Measurements from ENCODE around the gene LRP2. TPM values are rescaled to one million over a fixed set of nuclear protein-coding genes. Genes with fewer than 3 reads are reported as not detected.

Gene LRP2
- polyA plus RNA-seq, 1 of the 3 experiments (the other 2 are of a cell fraction): not detected

- ChIA-PET POLR2A (no interaction called here), CTCF (interaction anchor here (1.0 to 3.2 kb wide), 5 partner anchors 10 to 158 kb away, joined by 3 to 19 read pairs (median 14); no protein-coding TSS in a partner anchor)
Measured at GRCh38 chr2:169119851-169120250, 242.5 kb downstream of the LRP2 start.

GRCh38 chr2:169119123-169119760 is 243.1 kb downstream of the LRP2 start:
- Histone ChIP-seq H3K4me2 (no peak overlapping the region), H3K79me2 (ENCODE audit: insufficient read depth) (no peaks in the 10 kb centered on the region), H3K4me3 (ENCODE audit: low read depth in 2 of 2, low read length in 1 of 2) (no peak overlapping the region), H3F3A (replicated peaks; ENCODE audit: insufficient read depth) (no peaks in the 10 kb centered on the region), H3K9ac (no peak overlapping the region), H3K4me1 (ENCODE audit: control insufficient read depth in 1 of 2, insufficient read depth in 2 of 2, low read depth in 1 of 2, low read length in 1 of 2) (no peaks in the 10 kb centered on the region), H4K20me1 (ENCODE audit: insufficient read depth) (no peaks in the 10 kb centered on the region), H3K9me2 (no peaks in the 10 kb centered on the region), H2AFZ (ENCODE audit: low read depth) (no peak overlapping the region), H3K27me3 (ENCODE audit: insufficient read depth) (no peaks in the 10 kb centered on the region), H3K27ac (ENCODE audit: low read depth in 2 of 2, low read length in 1 of 2) (no peak overlapping the region), H3K9me3 (no peaks in the 10 kb centered on the region), H3K36me3 (replicated peaks in 1 of 2; ENCODE audit: control insufficient read depth in 1 of 2, insufficient read depth in 2 of 2, low read length in 1 of 2) (no peaks in the 10 kb centered on the region)
- DNase-seq: no peak
- 52% methylated on average over 4 of the region's 4 CpGs for WGBS (ENCODE audit: low lambda C conversion rate)
- ChIA-PET POLR2A (no interaction called here), CTCF (interaction anchor here (1.6 to 3.2 kb wide), 4 partner anchors 10 to 157 kb away, joined by 4 to 19 read pairs (median 16); no protein-coding TSS in a partner anchor)
- TF ChIP-seq TCF12 (IDR thresholded peaks at IDR 0.05): no peak
- TF ChIP-seq SIN3A (IDR thresholded peaks at IDR 0.05; ENCODE audit: borderline replicate concordance, low read depth, low read length): no peak
- TF ChIP-seq RCOR1 (IDR thresholded peaks at IDR 0.05; ENCODE audit: low read length): no peak
- no peak for TF ChIP-seq CHD2 (IDR thresholded peaks at IDR 0.05; ENCODE audit: low read length, partially characterized antibody)
- TF ChIP-seq FOSL2 (IDR thresholded peaks at IDR 0.05; ENCODE audit: borderline replicate concordance, low read depth): no peak
- no peak for TF ChIP-seq REST (IDR thresholded peaks at IDR 0.05; ENCODE audit: low read depth, low read length)
- no peak for TF ChIP-seq TAF1 (IDR thresholded peaks at IDR 0.05; ENCODE audit: borderline replicate concordance, low read depth, low read length)
- TF ChIP-seq PBX3 (IDR thresholded peaks at IDR 0.05): no peak
- TF ChIP-seq MAX (IDR thresholded peaks at IDR 0.05; ENCODE audit: low read depth): no peak
- TF ChIP-seq TEAD4 (IDR thresholded peaks at IDR 0.05; ENCODE audit: borderline replicate concordance, insufficient read depth): no peak
- no peak for TF ChIP-seq EZH2phosphoT487 (IDR thresholded peaks at IDR 0.05; ENCODE audit: borderline replicate concordance, low read depth)

More at GRCh38 chr2:169119851-169120250, 242.5 kb downstream of the LRP2 start:
- H3K9ac ChIP-seq: no peak overlapping the region
- TF ChIP-seq RXRA (IDR thresholded peaks at IDR 0.05; ENCODE audit: borderline replicate concordance, low read depth): no peak
- TF ChIP-seq RFX5 (IDR thresholded peaks at IDR 0.05; ENCODE audit: low read length): no peak
- no peak for TF ChIP-seq REST (IDR thresholded peaks at IDR 0.05; ENCODE audit: low read depth, low read length)
- no peak for TF ChIP-seq POLR2AphosphoS5 (IDR thresholded peaks at IDR 0.05; ENCODE audit: low read depth, low read length)
- no peaks in the 10 kb centered on the region for H3K79me2 ChIP-seq (ENCODE audit: insufficient read depth)
- WGBS (ENCODE audit: low lambda C conversion rate): 52% methylated on average over 4 of the region's 4 CpGs
- no peaks in the 10 kb centered on the region for H3K9me2 ChIP-seq
- H3K4me1 ChIP-seq (ENCODE audit: control insufficient read depth in 1 of 2, insufficient read depth in 2 of 2, low read depth in 1 of 2, low read length in 1 of 2): no peaks in the 10 kb centered on the region
- H3K27ac ChIP-seq (ENCODE audit: low read depth in 2 of 2, low read length in 1 of 2): no peak overlapping the region
- H4K20me1 ChIP-seq (ENCODE audit: insufficient read depth): no peaks in the 10 kb centered on the region
- no peaks in the 10 kb centered on the region for H3F3A ChIP-seq (replicated peaks; ENCODE audit: insufficient read depth)
- no peak overlapping the region for H3K4me2 ChIP-seq
- H3K4me3 ChIP-seq (ENCODE audit: low read depth in 2 of 2, low read length in 1 of 2): no peak overlapping the region
- no peaks in the 10 kb centered on the region for H3K36me3 ChIP-seq (replicated peaks in 1 of 2; ENCODE audit: control insufficient read depth in 1 of 2, insufficient read depth in 2 of 2, low read length in 1 of 2)
- no peaks in the 10 kb centered on the region for H3K27me3 ChIP-seq (ENCODE audit: insufficient read depth)
- no peak overlapping the region for H2AFZ ChIP-seq (ENCODE audit: low read depth)
- DNase-seq: no peak
- no peaks in the 10 kb centered on the region for H3K9me3 ChIP-seq
